ENCODE results near the gene GNG11.

Gene GNG11

DNA sequence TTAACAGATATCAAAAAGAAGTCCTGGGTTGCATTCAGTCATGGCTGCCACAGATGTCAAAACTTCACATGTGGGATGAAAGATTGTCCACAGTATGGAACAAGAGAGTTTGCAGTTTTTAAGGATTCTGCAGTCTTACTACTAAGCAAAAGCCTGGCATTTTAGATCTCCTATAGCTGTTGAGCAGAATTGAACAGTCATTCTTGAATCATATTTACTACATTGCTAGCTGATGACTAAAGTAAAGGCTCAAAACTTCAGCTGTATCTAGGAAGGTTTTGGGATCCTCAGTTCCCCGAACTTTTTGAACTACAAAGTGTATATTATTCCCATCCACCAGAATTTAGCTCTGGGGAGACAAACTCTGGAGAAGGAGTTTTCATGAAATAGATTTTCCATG, 51.6 kb downstream of the GNG11 start:
- H3K4me3 ChIP-seq (ENCODE audit: low read length) = no peak overlapping the region
- no peaks in the 10 kb centered on the region for H3K36me3 ChIP-seq (ENCODE audit: insufficient read depth, low read length)
- no peak overlapping the region for H3K9ac ChIP-seq (ENCODE audit: low read depth, low read length)
- no peaks in the 10 kb centered on the region for H3K9me3 ChIP-seq (ENCODE audit: insufficient read depth, low read depth, low read length)
- WGBS = no CpG with 5 or more reads among the region's 1 CpG
- H3K4me1 ChIP-seq (ENCODE audit: insufficient read depth, low read length) = peaks cover 23% of the 10 kb centered on the region; the same call in 1 of the 2 replicates
- no peaks in the 10 kb centered on the region for H3K27me3 ChIP-seq (ENCODE audit: insufficient read depth, low read length)
- H3K27ac ChIP-seq (ENCODE audit: low read depth, low read length) = no peak overlapping the region

DNA sequence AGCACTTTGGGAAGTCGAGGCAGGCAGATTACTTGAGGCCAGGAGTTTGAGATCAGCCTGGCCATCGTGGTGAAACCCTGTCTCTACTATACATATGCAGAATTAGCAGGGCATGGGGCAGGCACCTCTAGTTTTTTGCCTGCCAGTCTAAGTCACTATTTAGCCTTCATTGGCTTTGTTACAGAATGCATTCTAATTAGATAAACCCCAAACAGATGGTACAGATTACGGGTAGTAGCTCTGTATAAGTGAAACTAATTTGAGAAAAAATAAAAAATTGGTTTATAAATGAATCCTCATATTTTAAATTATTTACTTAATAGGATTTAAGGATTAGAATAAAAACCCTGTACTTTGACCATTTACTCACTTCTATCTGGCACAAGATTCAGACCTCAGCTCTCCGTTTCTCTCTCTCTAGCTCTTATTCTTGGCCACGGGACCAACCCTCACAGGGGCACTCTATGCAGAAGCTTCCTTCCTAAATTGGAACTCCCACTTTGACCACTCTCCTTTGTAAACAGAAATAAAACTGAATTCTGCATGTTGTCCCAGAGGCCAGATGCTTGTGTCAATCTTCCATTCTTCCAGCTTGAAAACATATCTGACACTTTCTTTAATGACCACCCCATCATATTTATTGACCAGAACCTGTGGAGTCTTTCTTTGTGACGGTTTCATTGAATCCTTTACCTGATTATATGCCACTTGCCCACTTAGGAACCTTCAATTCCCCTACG, 55.8 kb downstream of the GNG11 start:
- peaks cover 43% of the 10 kb centered on the region for H3K4me1 ChIP-seq (ENCODE audit: insufficient read depth, low read length)
- H3K4me3 ChIP-seq (ENCODE audit: low read length) = no peak overlapping the region
- H3K9me3 ChIP-seq (ENCODE audit: insufficient read depth, low read depth, low read length) = no peaks in the 10 kb centered on the region
- H3K9ac ChIP-seq (ENCODE audit: low read depth, low read length) = no peak overlapping the region
- H3K27ac ChIP-seq (ENCODE audit: low read depth, low read length) = no peak overlapping the region
- H3K36me3 ChIP-seq (ENCODE audit: insufficient read depth, low read length) = no peaks in the 10 kb centered on the region
- H3K27me3 ChIP-seq (ENCODE audit: insufficient read depth, low read length) = no peaks in the 10 kb centered on the region
- 86% methylated on average over 6 of the region's 7 CpGs for WGBS
